ENCODE data around the gene PHETA1. TPM values are rescaled to one million over a fixed set of nuclear protein-coding genes. Genes with fewer than 3 reads are reported as not detected.
"Not testable (repeated sequence)": the region's sequence is repeated elsewhere in the genome, so short reads cannot be mapped to it uniquely, and the experiment has no call there.

The PHETA1 gene
- polyA plus RNA-seq, 6 donors from 2014 or later: 5.3 to 14.7 (median 7.7) TPM

- Mint-ChIP-seq H3K36me3 (no peaks in the 10 kb centered on the region), H3K27me3 (no peaks in the 10 kb centered on the region)
- DNase-seq: no peak
Measured at GRCh38 chr12:111349101-111349747, 19.7 kb downstream of the PHETA1 start.

GRCh38 chr12:111347891-111348644, 20.8 kb downstream of the PHETA1 start:
- Mint-ChIP-seq H3K27me3 (no peaks in the 10 kb centered on the region), H3K4me1 (peaks cover 0 to 2% (median 0%) of the 10 kb centered on the region in 3 donors), H3K4me3 (peak overlapping the region in 1 of 8 donors; percentile 56), H3K36me3 (no peaks in the 10 kb centered on the region), H3K9me3 (peaks cover 0 to 28% (median 15%) of the 10 kb centered on the region in 7 donors), H3K27ac (no peak overlapping the region)
- ATAC-seq (ENCODE audit: low read depth in 2 of 2) (no peak), DNase-seq (no peak)

More at GRCh38 chr12:111349101-111349747, 19.7 kb downstream of the PHETA1 start:
- Mint-ChIP-seq H3K27ac (peak overlapping the region in 2 of 6 donors; percentile 58 to 61), H3K9me3 (peaks cover 0 to 24% (median 15%) of the 10 kb centered on the region in 7 donors), H3K4me3 (no peak overlapping the region), H3K4me1 (peaks cover 0 to 7% (median 0%) of the 10 kb centered on the region in 3 donors)
- no peak for ATAC-seq (ENCODE audit: low read depth in 2 of 2)

DNA sequence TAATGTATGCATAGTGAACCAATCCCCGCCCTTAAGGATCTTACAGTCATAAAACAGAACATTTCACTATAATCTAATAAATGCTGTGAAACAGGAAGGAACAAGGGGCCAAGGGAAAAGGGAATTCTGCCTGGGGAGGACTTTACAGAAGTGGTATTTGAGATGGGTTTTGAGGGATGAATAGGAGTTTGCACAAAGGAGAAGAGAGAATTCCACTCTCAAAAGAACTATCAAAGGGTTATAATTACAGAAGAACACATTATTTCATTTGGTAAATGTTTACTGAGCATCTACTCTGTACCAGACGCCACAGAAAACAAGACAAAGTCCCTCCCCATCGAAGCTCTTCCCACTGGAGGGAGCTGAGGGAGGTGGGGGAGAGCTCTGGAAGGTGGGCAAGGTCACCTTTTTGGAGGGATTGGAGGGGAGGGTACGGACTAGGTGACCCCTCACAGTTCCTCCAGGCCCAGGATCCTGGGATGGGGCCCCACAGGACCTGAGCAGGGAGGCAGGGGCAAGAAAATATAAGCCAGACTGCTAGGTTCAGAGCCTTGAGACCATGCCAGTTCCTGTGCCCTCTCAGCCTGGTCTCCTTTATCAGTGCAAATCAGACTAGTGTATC, 24.5 kb downstream of the PHETA1 start:
- Mint-ChIP-seq H3K36me3 (no peaks in the 10 kb centered on the region), H3K27me3 (no peaks in the 10 kb centered on the region), H3K27ac (no peak overlapping the region), H3K4me1 (peaks cover 0 to 15% (median 4%) of the 10 kb centered on the region in 3 donors), H3K4me3 (no peak overlapping the region), H3K9me3 (peaks cover 0 to 25% (median 10%) of the 10 kb centered on the region in 7 donors)
- ATAC-seq (ENCODE audit: low read depth in 2 of 2) (no peak), DNase-seq (no peak)

- peak overlapping the region in 1 of 6 donors; percentile 42 for H3K27ac Mint-ChIP-seq
- no peaks in the 10 kb centered on the region for H3K36me3 Mint-ChIP-seq
- no peaks in the 10 kb centered on the region for H3K27me3 Mint-ChIP-seq
- ATAC-seq (ENCODE audit: low read depth in 2 of 2) (no peak), DNase-seq (no peak)
- H3K4me1 Mint-ChIP-seq: peaks cover 0 to 16% (median 4%) of the 10 kb centered on the region in 3 donors
- peak overlapping the region in 1 of 8 donors; percentile 9 for H3K4me3 Mint-ChIP-seq
- H3K9me3 Mint-ChIP-seq: peaks cover 0 to 14% (median 3%) of the 10 kb centered on the region in 7 donors
Measured at GRCh38 chr12:111343181-111343580, 25.7 kb downstream of the PHETA1 start.

DNA sequence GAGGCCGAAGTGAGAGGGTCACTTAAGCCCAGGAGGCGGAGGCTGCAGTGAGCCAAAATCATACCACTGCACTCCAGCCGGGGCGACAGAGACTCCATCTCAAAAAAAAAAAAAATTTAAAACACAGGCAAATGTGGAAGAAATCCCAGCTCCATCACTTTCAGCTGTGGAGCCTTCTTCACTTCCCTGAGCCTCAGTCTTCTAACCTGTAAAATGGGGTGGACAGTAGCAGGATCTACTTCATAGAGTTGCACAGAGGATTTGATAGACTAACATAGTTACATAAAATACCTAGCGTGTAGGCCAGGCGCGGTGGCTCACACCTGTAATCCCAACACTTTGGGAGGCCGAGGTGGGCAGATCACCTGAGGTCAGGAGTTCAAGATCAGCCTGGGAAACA, 26.5 kb downstream of the PHETA1 start:
- peaks cover 0 to 10% (median 2%) of the 10 kb centered on the region in 7 donors for H3K9me3 Mint-ChIP-seq
- DNase-seq (no peak), ATAC-seq (ENCODE audit: low read depth in 2 of 2) (no peak)
- no peak overlapping the region for H3K27ac Mint-ChIP-seq
- peaks cover 0 to 16% (median 4%) of the 10 kb centered on the region in 3 donors for H3K4me1 Mint-ChIP-seq
- no peak overlapping the region for H3K4me3 Mint-ChIP-seq
- no peaks in the 10 kb centered on the region for H3K36me3 Mint-ChIP-seq
- no peaks in the 10 kb centered on the region for H3K27me3 Mint-ChIP-seq

DNA sequence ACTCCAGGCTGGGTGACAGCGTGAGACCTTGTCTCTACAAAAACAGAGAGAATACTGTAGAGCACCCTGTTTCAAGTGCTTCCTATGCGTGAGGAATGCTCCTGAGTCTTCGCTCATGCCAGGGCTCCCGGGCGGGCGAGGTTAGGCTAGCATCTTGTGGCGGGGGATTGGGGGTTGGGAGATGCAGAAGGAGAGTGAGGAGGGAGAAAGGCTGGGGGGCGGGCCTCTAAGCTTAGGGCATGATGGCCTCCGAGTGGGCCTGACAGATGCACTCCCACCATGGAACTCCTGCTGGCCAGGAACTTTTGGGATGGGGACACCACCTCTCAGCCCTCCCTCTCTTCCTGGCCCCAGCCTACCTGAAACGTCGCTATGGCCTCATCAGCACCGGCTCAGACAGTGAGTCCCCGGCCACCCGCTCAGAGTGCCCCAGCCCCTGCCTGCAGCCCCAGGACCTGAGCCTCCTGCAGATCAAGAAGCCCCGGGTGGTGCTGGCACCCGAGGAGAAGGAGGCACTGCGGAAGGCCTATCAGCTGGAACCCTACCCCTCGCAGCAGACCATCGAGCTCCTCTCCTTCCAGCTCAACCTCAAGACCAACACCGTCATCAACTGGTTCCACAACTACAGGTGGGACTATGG, 27.3 kb downstream of the PHETA1 start:
- Mint-ChIP-seq H3K9me3 (peaks cover 0 to 5% (median 0%) of the 10 kb centered on the region in 7 donors), H3K36me3 (no peaks in the 10 kb centered on the region), H3K4me1 (peaks cover 0 to 16% (median 4%) of the 10 kb centered on the region in 3 donors), H3K4me3 (peak overlapping the region in 1 of 8 donors; percentile 25), H3K27ac (no peak overlapping the region), H3K27me3 (no peaks in the 10 kb centered on the region)
- ATAC-seq (ENCODE audit: low read depth in 2 of 2) (no peak), DNase-seq (no peak)

- Mint-ChIP-seq H3K4me1 (peaks cover 0 to 16% (median 4%) of the 10 kb centered on the region in 3 donors), H3K27ac (peak overlapping the region in 5 of 6 donors; percentile 10 to 69 (median 59))
- H3K9me3 Mint-ChIP-seq; H3K4me3 Mint-ChIP-seq; H3K27me3 Mint-ChIP-seq; DNase-seq; H3K36me3 Mint-ChIP-seq; ATAC-seq (ENCODE audit: low read depth in 2 of 2): not testable (repeated sequence)
Measured at GRCh38 chr12:111340680-111341079, 28.2 kb downstream of the PHETA1 start.

DNA sequence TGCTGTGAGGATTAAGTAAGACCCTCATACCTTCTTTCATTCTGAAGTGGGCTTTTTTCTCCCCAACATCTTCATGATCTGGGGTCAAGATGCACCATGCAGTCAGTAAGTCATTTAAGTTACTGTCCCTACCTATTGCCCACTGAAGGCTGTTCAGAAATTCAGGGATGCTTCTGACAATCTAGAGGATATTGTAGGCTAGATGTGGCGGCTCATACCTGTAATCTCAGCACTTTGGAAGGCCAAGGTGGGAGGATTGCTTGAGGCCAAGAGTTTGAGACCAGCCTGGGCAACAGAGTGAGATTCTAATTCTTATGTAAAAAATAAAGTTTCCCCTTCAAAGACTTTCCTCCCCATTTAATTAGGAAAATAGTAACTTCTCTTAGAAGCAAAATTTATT, 28.7 kb downstream of the PHETA1 start:
- no peak for ATAC-seq (ENCODE audit: low read depth in 2 of 2)
- Mint-ChIP-seq H3K27ac (peak overlapping the region in 4 of 6 donors; percentile 7 to 61 (median 42)), H3K4me3 (no peak overlapping the region), H3K27me3 (no peaks in the 10 kb centered on the region), H3K4me1 (peaks cover 0 to 16% (median 4%) of the 10 kb centered on the region in 3 donors), H3K9me3 (peaks cover 0 to 5% (median 0%) of the 10 kb centered on the region in 7 donors), H3K36me3 (no peaks in the 10 kb centered on the region)
- DNase-seq: no peak

- no peaks in the 10 kb centered on the region for H3K36me3 Mint-ChIP-seq
- H3K27me3 Mint-ChIP-seq: no peaks in the 10 kb centered on the region
- peaks cover 0 to 5% (median 0%) of the 10 kb centered on the region in 7 donors for H3K9me3 Mint-ChIP-seq
- H3K4me3 Mint-ChIP-seq: no peak overlapping the region
- H3K27ac Mint-ChIP-seq: peak overlapping the region in 1 of 6 donors; percentile 72
- no peak for DNase-seq
- no peak for ATAC-seq (ENCODE audit: low read depth in 2 of 2)
- H3K4me1 Mint-ChIP-seq: peaks cover 0 to 16% (median 4%) of the 10 kb centered on the region in 3 donors
Measured at GRCh38 chr12:111339321-111339938, 29.5 kb downstream of the PHETA1 start.

DNA sequence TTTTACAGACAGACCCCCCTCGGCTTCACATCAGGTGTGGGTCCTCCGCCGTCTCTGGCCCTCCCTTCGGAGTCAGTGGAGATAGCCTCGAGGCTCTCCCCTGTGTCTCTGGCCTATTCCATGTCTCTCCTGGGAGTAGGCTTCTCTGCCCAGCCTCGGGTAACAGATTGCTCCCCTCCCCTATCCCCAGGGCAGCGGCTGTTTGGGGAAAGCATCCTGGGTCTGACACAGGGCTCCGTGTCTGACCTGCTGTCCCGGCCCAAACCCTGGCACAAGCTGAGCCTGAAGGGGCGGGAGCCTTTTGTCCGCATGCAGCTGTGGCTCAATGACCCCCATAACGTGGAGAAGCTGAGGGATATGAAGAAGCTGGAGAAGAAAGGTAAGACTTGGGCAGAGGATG, 30.8 kb downstream of the PHETA1 start:
- Mint-ChIP-seq H3K4me3 (no peak overlapping the region), H3K27ac (no peak overlapping the region), H3K9me3 (peaks cover 0 to 3% (median 0%) of the 10 kb centered on the region in 7 donors), H3K4me1 (peaks cover 0 to 16% (median 4%) of the 10 kb centered on the region in 3 donors), H3K27me3 (no peaks in the 10 kb centered on the region), H3K36me3 (no peaks in the 10 kb centered on the region)
- DNase-seq (no peak), ATAC-seq (ENCODE audit: low read depth in 2 of 2) (no peak)

DNA sequence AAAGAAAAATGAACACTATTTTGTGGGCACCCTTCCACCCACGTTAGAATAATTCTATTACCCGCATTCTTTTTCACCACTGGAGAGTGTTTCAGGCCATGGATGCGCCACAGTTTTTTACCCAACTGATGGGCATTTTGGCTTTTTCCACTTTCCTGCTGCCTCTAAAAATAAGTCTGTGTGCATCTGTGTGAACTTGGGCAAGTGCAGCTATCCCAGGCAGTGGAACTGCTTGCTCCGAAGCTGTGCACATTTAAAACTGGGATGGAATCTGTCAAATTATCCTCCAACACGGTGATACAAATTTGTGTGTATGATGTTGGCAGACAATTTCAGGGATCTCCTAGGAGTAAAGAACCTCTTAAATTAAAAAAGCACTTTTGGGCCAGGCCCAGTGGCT, 31.5 kb downstream of the PHETA1 start:
- Mint-ChIP-seq H3K27me3 (no peaks in the 10 kb centered on the region), H3K4me1 (peaks cover 0 to 16% (median 4%) of the 10 kb centered on the region in 3 donors), H3K9me3 (no peaks in the 10 kb centered on the region), H3K36me3 (no peaks in the 10 kb centered on the region), H3K4me3 (no peak overlapping the region), H3K27ac (peak overlapping the region in 1 of 6 donors; percentile 15)
- ATAC-seq (ENCODE audit: low read depth in 2 of 2): no peak
- DNase-seq: no peak

DNA sequence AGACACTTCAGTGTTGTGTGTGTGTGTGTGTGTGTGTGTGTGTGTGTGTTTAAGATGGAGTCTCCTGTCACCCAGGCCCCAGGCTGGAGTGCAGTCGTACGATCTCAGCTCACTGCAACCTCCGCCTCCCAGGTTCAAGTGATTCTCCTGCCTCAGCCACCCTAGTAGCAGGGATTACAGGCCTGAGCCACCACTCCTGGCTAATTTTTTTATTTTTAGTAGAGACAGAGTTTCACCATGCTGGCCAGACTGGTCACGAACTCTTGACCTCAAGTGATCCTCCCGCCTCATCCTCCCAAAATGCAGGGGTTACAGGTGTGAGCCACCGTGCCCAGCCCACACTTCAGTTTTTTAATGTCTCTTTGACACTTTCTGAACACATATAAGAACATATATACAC, 32.5 kb downstream of the PHETA1 start:
- not testable (repeated sequence) for H3K27me3 Mint-ChIP-seq; H3K9me3 Mint-ChIP-seq; DNase-seq; H3K4me3 Mint-ChIP-seq; H3K36me3 Mint-ChIP-seq; ATAC-seq (ENCODE audit: low read depth in 2 of 2); H3K27ac Mint-ChIP-seq
- H3K4me1 Mint-ChIP-seq: peaks cover 0 to 16% (median 4%) of the 10 kb centered on the region in 3 donors

- DNase-seq (no peak), ATAC-seq (ENCODE audit: low read depth in 2 of 2) (no peak)
- no peaks in the 10 kb centered on the region for H3K9me3 Mint-ChIP-seq
- no peak overlapping the region for H3K4me3 Mint-ChIP-seq
- H3K4me1 Mint-ChIP-seq: peaks cover 0 to 15% (median 5%) of the 10 kb centered on the region in 3 donors
- H3K36me3 Mint-ChIP-seq: no peaks in the 10 kb centered on the region
- peaks cover 0 to 2% (median 0%) of the 10 kb centered on the region in 3 donors for H3K27me3 Mint-ChIP-seq
- peak overlapping the region in 1 of 6 donors; percentile 64 for H3K27ac Mint-ChIP-seq
Measured at GRCh38 chr12:111335811-111336210, 33.1 kb downstream of the PHETA1 start.

Data from naive B cell (primary cell).